Heart left ventricle (tissue), 13 donors: ENCODE results near the gene HAUS7.

ENCODE experiments used
- CTCF ChIP-seq, 12 donors: fragments of 200-600 bp; sonication (generic) in 4 of 12; IDR thresholded peaks; one replicate each; pipeline versions ENCODE4 v1.5.0 to v1.8.0; 2018 to 2022; ENCODE audit warnings: antibody characterized with exemption in 12 of 12, mild to moderate bottlenecking in 5 of 12
- POLR2A ChIP-seq, 2 donors: fragments of 450-650 bp; IDR thresholded peaks; one replicate each; pipeline ENCODE4 v1.6.1; 2017; ENCODE audit warnings: antibody characterized with exemption in 2 of 2, mild to moderate bottlenecking in 2 of 2, moderate library complexity in 2 of 2
- donor health status: ischemic (EF 13 %, LVEDD 7.1; RV severe dilation, severe dysfunction).
- donor health status: DM: no; HTN: yes; CAD: no.
- donor health status: DM: no; HTN: no; CAD: no.
- donor health status: ischemic (EF 25% LVEDD 6.9; RV normal size, moderate dysfunction).
- donor health status: ischemic (EF 25% LVEDD 5.7; RV mildly dilated, moderate dysfunction).
- donor health status: ischemic (EF 35%, LVEDD 5.7; RV mildly dilated, moderate dysfunction).
- donor health status: nonischemic (EF 11% LVEDD 7.7; RV severe dilation, severe dysfunction).
- donor health status: DM: yes; HTN: yes; CAD: no.
- donor health status: PGD.
- donor health status: ischemic (EF 29% LVEDD 5.4; RV normal size, mild dysfunction).
- donor health status: nonischemic (EF 23%, LVEDD 6.1; RV moderate dilation, normal function).

GRCh38 chrX:153493085-153493484 lies 22.7 kb upstream of the HAUS7 start:
- TF ChIP-seq CTCF (IDR thresholded peaks at IDR 0.05) (no peak), POLR2A (IDR thresholded peaks at IDR 0.05) (no peak)
